Colonic mucosa (tissue), 4 donors: ENCODE measurements around the gene HOXC9. TPM values are rescaled to one million over a fixed set of nuclear protein-coding genes. Genes with fewer than 3 reads are reported as not detected.

ENCODE experiments used
- DNase-seq: peaks from one replicate; pipeline ENCODE4 v3.0.0-alpha.2; 2020
- H3K27ac ChIP-seq: fragments of 200-600 bp; one replicate; pipeline ENCODE4 v1.8.0; 2021
- H3K27me3 ChIP-seq: fragments of 200-600 bp; one replicate; pipeline ENCODE4 v1.8.0; 2021
- H3K36me3 ChIP-seq: fragments of 200-600 bp; one replicate; pipeline ENCODE4 v1.8.0; 2021
- H3K4me1 ChIP-seq: fragments of 200-600 bp; one replicate; pipeline ENCODE4 v1.8.0; 2021; ENCODE audit warnings: mild to moderate bottlenecking
- H3K4me3 ChIP-seq: fragments of 200-600 bp; one replicate; pipeline ENCODE4 v1.8.0; 2021
- H3K9ac ChIP-seq, 2 donors: one replicate each; pipeline ENCODE4 v1.7.0; 2013; ENCODE audit warnings: control low read depth in 2 of 2, low read depth in 2 of 2, low read length in 2 of 2
- H3K9me3 ChIP-seq: fragments of 200-600 bp; one replicate; pipeline ENCODE4 v1.8.0; 2021
- CTCF ChIP-seq: fragments of 200-600 bp; IDR thresholded peaks from one replicate; pipeline ENCODE4 v1.8.0; 2022; ENCODE audit warnings: antibody characterized with exemption, mild to moderate bottlenecking
- intact Hi-C: fragments of 100-400 bp; cut with DNase I; formaldehyde crosslinking; loops from one replicate; pipeline ENCODE4 v1.14.1; 2022
- total RNA-seq, 2 donors: library from RNA; stranded (reverse); fragmentation: NEBNext Ultra II Directional in 1 of 2; extraction: Animal tissue kit (Norgen Biotek cat#: 25700) in 1 of 2; gene quantifications; one replicate each; pipeline ENCODE4 v1.2.1, GENCODE V29; 2021
- donor health status: healthy.
- donor health status: DM: no; HTN: no; CAD: no.
- donor health status: DM: no; HTN: no; CAD: no.

HOXC9 gene
- total RNA-seq, 2 donors from 2014 or later, result not detected

- no peaks in the 10 kb centered on the region for H3K4me1 ChIP-seq
- H3K27me3 ChIP-seq, result peaks cover 97% of the 10 kb centered on the region
- H3K4me3 ChIP-seq, result no peak overlapping the region
- no peak overlapping the region for H3K9ac ChIP-seq
- intact Hi-C loops, result loop anchor here (5.0 kb wide), 1 partner anchor 161 kb away; no protein-coding TSS in a partner anchor
- no peak for DNase-seq
- TF ChIP-seq CTCF, result no peak
- H3K27ac ChIP-seq, result no peak overlapping the region
- no peaks in the 10 kb centered on the region for H3K36me3 ChIP-seq
- H3K9me3 ChIP-seq, result no peaks in the 10 kb centered on the region
Observed at GRCh38 chr12:54030889-54031471, 31.0 kb downstream of the HOXC9 start.

DNA sequence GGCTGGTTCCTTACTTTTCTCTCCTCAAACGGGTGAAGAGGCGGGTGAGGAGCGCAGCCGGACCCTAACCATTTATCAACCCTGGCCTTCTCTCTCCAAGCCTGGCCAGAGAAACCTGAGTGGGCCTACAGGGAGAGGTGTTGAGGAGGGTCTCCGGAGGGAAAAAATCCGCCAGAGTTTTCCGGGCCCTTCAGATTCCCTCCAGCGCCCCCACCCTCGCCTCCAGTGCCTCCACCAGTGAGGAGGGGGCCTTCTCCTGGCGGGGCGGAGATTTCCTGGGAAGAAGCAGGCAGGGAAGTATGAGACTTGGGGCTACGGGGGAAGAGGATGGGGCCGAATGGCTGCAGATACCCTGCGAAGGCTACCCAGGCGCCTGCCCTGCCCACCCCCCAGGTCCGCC lies 31.5 kb downstream of the HOXC9 start:
- Histone ChIP-seq H3K4me3 (no peak overlapping the region), H3K4me1 (no peaks in the 10 kb centered on the region), H3K9ac (no peak overlapping the region), H3K36me3 (no peaks in the 10 kb centered on the region), H3K27ac (no peak overlapping the region), H3K27me3 (peaks cover 97% of the 10 kb centered on the region), H3K9me3 (no peaks in the 10 kb centered on the region)
- no peak for TF ChIP-seq CTCF
- intact Hi-C loops, result loop anchor here (5.0 kb wide), 1 partner anchor 161 kb away; no protein-coding TSS in a partner anchor
- no peak for DNase-seq

DNA sequence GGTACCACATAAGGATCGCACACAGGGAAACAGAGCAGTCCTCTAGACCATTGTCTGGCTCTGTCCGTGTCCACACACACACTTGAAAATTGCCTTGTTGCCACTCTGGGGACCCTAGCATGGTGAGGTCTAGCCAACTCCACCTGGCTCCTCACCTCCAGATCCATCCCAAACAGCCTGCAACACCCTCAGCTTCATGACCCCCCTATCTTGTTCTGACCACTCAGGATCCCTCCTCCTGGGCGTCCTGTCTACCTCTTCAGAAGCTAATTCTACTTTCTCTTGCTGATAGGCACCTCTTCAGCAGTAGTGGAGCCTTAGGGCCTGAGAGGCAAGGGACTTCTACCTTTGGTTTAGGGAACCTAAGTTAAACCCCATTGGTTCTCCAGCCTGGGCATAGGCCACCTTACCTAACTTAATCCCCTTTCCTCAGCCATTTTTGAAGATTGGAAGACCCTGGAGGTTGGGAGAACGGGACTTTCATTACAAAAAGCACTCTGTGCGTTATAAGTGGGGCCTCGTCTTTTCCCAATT lies 32.2 kb downstream of the HOXC9 start:
- intact Hi-C loops, result loop anchor here (5.0 kb wide), 1 partner anchor 160 kb away; no protein-coding TSS in a partner anchor
- Histone ChIP-seq H3K27ac (no peak overlapping the region), H3K27me3 (peaks cover 97% of the 10 kb centered on the region), H3K4me3 (no peak overlapping the region), H3K4me1 (no peaks in the 10 kb centered on the region), H3K36me3 (no peaks in the 10 kb centered on the region), H3K9me3 (no peaks in the 10 kb centered on the region), H3K9ac (no peak overlapping the region)
- TF ChIP-seq CTCF, result no peak
- no peak for DNase-seq

DNA sequence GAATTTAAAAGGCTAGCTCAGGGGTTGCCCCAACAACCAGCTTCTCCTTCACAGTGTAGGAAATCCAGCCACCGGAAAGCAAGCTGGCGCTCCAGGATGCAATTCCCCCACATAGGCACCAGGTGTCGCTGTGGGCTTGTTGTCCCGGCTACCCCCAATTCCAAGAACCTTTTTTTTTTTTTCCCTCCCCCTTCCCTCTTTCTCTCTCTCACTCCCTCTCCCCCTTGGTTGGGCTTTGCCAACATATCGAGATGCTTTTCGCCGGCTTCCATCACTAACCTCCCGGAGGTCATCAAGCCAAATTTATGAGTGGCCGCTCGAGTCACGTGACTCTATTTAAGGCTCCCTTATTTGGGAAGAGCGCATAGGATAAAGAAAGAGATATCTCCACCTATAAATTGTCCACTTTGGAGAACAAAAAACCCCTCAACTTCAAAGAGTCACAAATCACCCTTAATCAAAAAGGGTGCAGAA lies 32.7 kb downstream of the HOXC9 start, which contains the start of gene HOXC5:
Gene HOXC5 (plus strand): TSS at position 424 of the 474 bp plus-strand sequence. CDS start 73 bp downstream, outside the sequence.
- Histone ChIP-seq H3K27me3 (peaks cover 97% of the 10 kb centered on the region), H3K27ac (no peak within 1 kb of the TSS), H3K9me3 (no peaks in the 10 kb centered on the region), H3K4me3 (peak within 1 kb of the TSS; percentile 14), H3K9ac (no peak within 1 kb of the TSS), H3K36me3 (no peaks in the 10 kb centered on the region), H3K4me1 (no peaks in the 10 kb centered on the region)
- intact Hi-C loops, result loop anchor here (5.0 kb wide), 1 partner anchor 160 kb away; no protein-coding TSS in a partner anchor
- peak; percentile 88 for TF ChIP-seq CTCF
- DNase-seq, result peak; percentile 65

DNA sequence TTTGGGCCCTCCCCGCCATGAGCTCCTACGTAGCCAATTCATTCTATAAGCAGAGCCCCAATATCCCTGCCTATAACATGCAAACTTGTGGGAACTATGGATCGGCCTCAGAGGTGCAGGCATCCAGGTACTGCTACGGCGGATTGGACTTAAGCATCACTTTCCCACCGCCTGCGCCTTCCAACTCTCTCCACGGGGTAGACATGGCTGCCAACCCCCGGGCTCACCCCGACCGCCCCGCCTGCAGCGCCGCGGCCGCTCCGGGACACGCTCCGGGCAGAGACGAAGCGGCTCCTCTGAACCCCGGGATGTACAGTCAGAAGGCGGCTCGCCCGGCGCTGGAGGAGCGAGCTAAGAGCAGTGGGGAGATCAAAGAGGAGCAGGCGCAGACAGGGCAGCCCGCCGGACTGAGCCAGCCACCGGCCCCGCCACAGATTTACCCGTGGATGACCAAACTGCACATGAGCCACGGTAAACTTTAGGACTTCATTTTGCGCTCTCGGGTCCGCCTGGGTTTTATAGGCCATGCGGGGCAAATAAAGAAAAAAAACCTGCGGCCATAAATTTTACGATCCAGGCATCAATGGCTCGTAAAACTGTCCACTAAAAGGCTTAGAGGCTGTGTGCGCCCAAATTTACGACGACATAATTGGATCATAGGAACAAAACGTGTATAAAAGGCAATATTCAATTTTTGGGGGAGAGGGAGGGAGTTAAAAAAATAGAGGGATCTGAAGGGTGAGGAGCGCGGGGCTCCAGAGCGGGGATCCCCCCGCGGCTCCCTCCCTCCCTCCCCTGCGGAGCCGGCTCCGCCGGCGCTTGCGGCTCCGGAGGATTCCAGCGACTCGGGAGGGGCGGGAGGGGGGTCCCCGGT lies 33.4 kb downstream of the HOXC9 start:
- Histone ChIP-seq H3K9ac (no peak overlapping the region), H3K27ac (no peak overlapping the region), H3K9me3 (no peaks in the 10 kb centered on the region), H3K4me3 (peak overlapping the region; percentile 14), H3K27me3 (peaks cover 94% of the 10 kb centered on the region), H3K36me3 (no peaks in the 10 kb centered on the region), H3K4me1 (no peaks in the 10 kb centered on the region)
- no peak for TF ChIP-seq CTCF
- intact Hi-C loops, result loop anchor here (5.0 kb wide), 1 partner anchor 159 kb away; no protein-coding TSS in a partner anchor
- no peak for DNase-seq
